ENCODE data around the gene SNRNP25.

DNA sequence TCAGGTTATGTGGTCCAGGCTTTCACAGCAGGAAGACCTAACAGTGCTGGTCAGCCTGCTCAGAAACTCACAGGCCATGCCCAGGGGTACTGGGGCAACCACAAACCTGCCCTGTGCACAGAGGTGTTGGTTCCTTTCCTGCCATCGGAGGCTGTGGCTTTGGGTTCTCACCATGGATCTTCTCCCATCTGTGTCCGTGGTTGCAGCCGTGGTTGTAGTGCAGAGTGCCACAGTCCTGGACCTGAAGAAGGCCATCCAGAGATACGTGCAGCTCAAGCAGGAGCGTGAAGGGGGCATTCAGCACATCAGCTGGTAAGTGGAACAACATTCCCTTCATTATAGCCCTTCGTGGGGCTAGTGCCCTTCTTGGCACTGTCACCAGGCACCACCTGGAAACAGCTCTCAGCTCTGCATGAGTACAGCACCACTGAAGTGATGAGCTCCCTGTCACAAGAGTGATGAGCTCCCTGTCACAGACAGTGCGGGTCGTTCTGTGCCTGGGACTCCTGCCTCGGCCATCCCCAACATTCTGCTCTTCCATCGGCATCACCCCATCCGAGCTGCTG, 2.0 kb downstream of the SNRNP25 start:
- TF ChIP-seq GATA3 (IDR thresholded peaks at IDR 0.05; ENCODE audit: low read depth, low read length), result no peak
- TF ChIP-seq GATA2 (IDR thresholded peaks at IDR 0.05; ENCODE audit: low read depth, low read length), result no peak
